ENCODE data around the gene FBXO2.
"Not testable (repeated sequence)": the region's sequence is repeated elsewhere in the genome, so short reads cannot be mapped to it uniquely, and the experiment has no call there.

DNA sequence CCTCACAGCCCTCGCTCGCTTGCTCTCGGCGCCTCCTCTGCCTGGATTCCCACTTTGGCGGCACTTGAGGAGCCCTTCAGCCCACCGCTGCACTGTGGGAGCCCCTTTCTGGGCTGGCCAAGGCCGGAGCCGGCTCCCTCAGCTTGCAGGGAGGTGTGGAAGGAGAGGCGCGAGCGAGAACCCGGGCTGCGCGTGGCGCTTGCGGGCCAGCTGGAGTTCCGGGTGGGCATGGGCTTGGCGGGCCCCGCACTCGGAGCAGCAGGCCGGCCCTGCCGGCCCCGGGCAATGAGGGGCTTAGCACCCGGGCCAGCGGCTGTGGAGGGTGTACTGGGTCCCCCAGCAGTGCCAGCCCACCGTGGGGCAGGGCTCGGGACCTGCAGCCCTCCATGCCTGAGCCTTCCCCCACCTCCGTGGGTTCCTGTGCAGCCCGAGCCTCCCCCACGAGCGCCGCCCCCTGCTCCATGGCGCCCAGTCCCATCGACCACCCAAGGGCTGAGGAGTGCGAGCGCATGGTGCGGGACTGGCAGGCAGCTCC lies 45.6 kb downstream of the FBXO2 start:
- not testable (repeated sequence) for TF ChIP-seq POLR2AphosphoS5 (IDR thresholded peaks at IDR 0.05; ENCODE audit: low read depth, low read length); POLR2A (IDR thresholded peaks at IDR 0.05; ENCODE audit: low read depth, low read length); TAF1 (IDR thresholded peaks at IDR 0.05; ENCODE audit: borderline replicate concordance, low read depth, low read length)
